ENCODE measurements around the gene COG3.

GRCh38 chr13:45541806-45542205 lies 77.1 kb downstream of the COG3 start:
- TF ChIP-seq CTCF (IDR thresholded peaks at IDR 0.05; ENCODE audit: low read depth, low read length, missing input control) (no peak), RAD21 (IDR thresholded peaks at IDR 0.05) (no peak), FOXA1 (IDR thresholded peaks at IDR 0.05) (no peak), GABPA (IDR thresholded peaks at IDR 0.05 in 1 of 2, conservative IDR thresholded peaks at IDR 0.05 in 1 of 2) (no peak), SP1 (IDR thresholded peaks at IDR 0.05) (no peak), YY1 (IDR thresholded peaks at IDR 0.05) (no peak), EGR1 (IDR thresholded peaks at IDR 0.05; ENCODE audit: low read depth in 2 of 2) (no peak), TAF1 (conservative IDR thresholded peaks at IDR 0.05) (no peak), RXRA (IDR thresholded peaks at IDR 0.05) (no peak), ATF3 (IDR thresholded peaks at IDR 0.05) (no peak)
- TF ChIP-seq, protein P1, sequence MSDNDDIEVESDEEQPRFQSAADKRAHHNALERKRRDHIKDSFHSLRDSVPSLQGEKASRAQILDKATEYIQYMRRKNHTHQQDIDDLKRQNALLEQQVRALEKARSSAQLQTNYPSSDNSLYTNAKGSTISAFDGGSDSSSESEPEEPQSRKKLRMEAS (IDR thresholded peaks at IDR 0.05), result no peak
